IMR-90 (cell line): ENCODE measurements around the gene HCN4. TPM values are rescaled to one million over a fixed set of nuclear protein-coding genes. Genes with fewer than 3 reads are reported as not detected.

Experiments used
- ATAC-seq: fragments of 200-7000 bp; cut with Tn5 transposase; 2 replicates; pipeline ENCODE4 v1.9.1; 2020; ENCODE audit warnings: low read depth, mild to moderate bottlenecking, moderate library complexity
- BruUV-seq: library from RNA; stranded (reverse); fragments of 400-500 nt; replicated peaks from 2 replicates; lab custom pipeline; 2021; lab: Mats Ljungman, UMichigan
- CTCF ChIA-PET: fragments of 300-600 bp; formaldehyde crosslinking; extraction: SDS; loops from one replicate; lab custom pipeline; 2021; ENCODE audit warnings: antibody characterized with exemption; lab: Yijun Ruan, JAX
- POLR2A ChIA-PET: fragments of 300-600 bp; sonication (Branson Sonifier 250); formaldehyde crosslinking; loops from one replicate; lab custom pipeline; 2022; ENCODE audit warnings: antibody characterized with exemption; ENCODE audit not compliant: unreplicated experiment; lab: Charles Lee
- DNase-seq: peaks from one replicate; pipeline ENCODE4 v3.0.0; 2013
- H2AFZ ChIP-seq: replicated peaks from 2 replicates; pipeline ENCODE3; 2013; ENCODE audit warnings: low read length, mild to moderate bottlenecking; ENCODE audit not compliant: poor library complexity
- H2AK5ac ChIP-seq: 2 replicates; pipeline ENCODE4 v1.6.1; 2013; ENCODE audit warnings: low read depth, low read length, inconsistent platforms
- H2AK9ac ChIP-seq: replicated peaks from 2 replicates; pipeline ENCODE3; 2013; ENCODE audit warnings: mild to moderate bottlenecking, low read depth, low read length, moderate library complexity; ENCODE audit not compliant: poor library complexity
- H2BK120ac ChIP-seq: 2 replicates; pipeline ENCODE4 v1.6.1; 2013; ENCODE audit warnings: low read depth, low read length, inconsistent platforms
- H2BK15ac ChIP-seq: 3 replicates; pipeline ENCODE4 v1.6.1; 2013; ENCODE audit warnings: low read depth, low read length, inconsistent platforms
- H2BK20ac ChIP-seq: 2 replicates; pipeline ENCODE4 v1.6.1; 2013; ENCODE audit warnings: low read depth, mild to moderate bottlenecking, inconsistent platforms, low read length, moderate library complexity
- H2BK5ac ChIP-seq: 2 replicates; pipeline ENCODE4 v1.6.1; 2013; ENCODE audit warnings: mild to moderate bottlenecking, low read depth, low read length, inconsistent platforms; ENCODE audit not compliant: poor library complexity, severe bottlenecking
- H3K14ac ChIP-seq: replicated peaks from 2 replicates; pipeline ENCODE4 v1.6.1; 2013; ENCODE audit warnings: low read depth, low read length, inconsistent platforms
- H3K18ac ChIP-seq: 2 replicates; pipeline ENCODE4 v1.6.1; 2013; ENCODE audit warnings: low read depth, low read length, control low read depth
- H3K23ac ChIP-seq: 2 replicates; pipeline ENCODE4 v1.6.1; 2013; ENCODE audit warnings: low read depth, low read length, inconsistent platforms
- H3K27ac ChIP-seq: 2 replicates; pipeline ENCODE4 v1.5.1; 2013; ENCODE audit warnings: mild to moderate bottlenecking, control low read depth, low read length; ENCODE audit not compliant: insufficient read depth
- H3K27me3 ChIP-seq: 2 replicates; pipeline ENCODE4 v1.6.1; 2013; ENCODE audit warnings: low read length; ENCODE audit not compliant: control insufficient read depth, insufficient read depth
- H3K36me3 ChIP-seq: 2 replicates; pipeline ENCODE4 v1.6.1; 2013; ENCODE audit warnings: low read length, mixed read lengths; ENCODE audit not compliant: control insufficient read depth, insufficient read depth
- H3K4ac ChIP-seq: 2 replicates; pipeline ENCODE4 v1.6.1; 2013; ENCODE audit warnings: low read depth, low read length, inconsistent platforms
- H3K4me1 ChIP-seq: 2 replicates; pipeline ENCODE4 v1.6.1; 2013; ENCODE audit warnings: low read length, mixed read lengths; ENCODE audit not compliant: control insufficient read depth, insufficient read depth
- H3K4me2 ChIP-seq: 2 replicates; pipeline ENCODE4 v1.6.1; 2013; ENCODE audit warnings: low read depth, mild to moderate bottlenecking, control low read depth, low read length, moderate library complexity
- H3K4me3 ChIP-seq: 2 replicates; pipeline ENCODE4 v1.5.1; 2013; ENCODE audit warnings: low read depth, mild to moderate bottlenecking, control low read depth, low read length, moderate library complexity; ENCODE audit not compliant: insufficient read depth
- H3K56ac ChIP-seq: 2 replicates; pipeline ENCODE4 v1.6.1; 2013; ENCODE audit warnings: low read length, inconsistent platforms; ENCODE audit not compliant: insufficient read depth; ENCODE audit errors: extremely low read depth
- H3K79me1 ChIP-seq, 2 experiments: 2 replicates each; pipeline ENCODE4 v1.6.1; 2013; ENCODE audit warnings: low read length in 2 of 2, inconsistent platforms in 1 of 2, low read depth in 1 of 2
- H3K9ac ChIP-seq: 2 replicates; pipeline ENCODE4 v1.6.1; 2013; ENCODE audit warnings: low read depth, low read length, control low read depth
- H3K9me1 ChIP-seq: 2 replicates; pipeline ENCODE4 v1.6.1; 2013; ENCODE audit warnings: low read length, inconsistent platforms; ENCODE audit not compliant: insufficient read depth
- H3K9me3 ChIP-seq: 2 replicates; pipeline ENCODE4 v1.6.1; 2013; ENCODE audit warnings: low read length; ENCODE audit not compliant: control insufficient read depth, insufficient read depth
- H4K20me1 ChIP-seq: 2 replicates; pipeline ENCODE4 v1.6.1; 2013; ENCODE audit warnings: low read length, inconsistent platforms; ENCODE audit not compliant: insufficient read depth
- H4K5ac ChIP-seq: 2 replicates; pipeline ENCODE4 v1.6.1; 2013; ENCODE audit warnings: mild to moderate bottlenecking, low read depth, low read length, control low read depth
- H4K8ac ChIP-seq, 2 experiments: 2 replicates each; pipeline ENCODE4 v1.6.1; 2013; ENCODE audit warnings: low read depth in 2 of 2, low read length in 2 of 2, control low read depth in 1 of 2, inconsistent platforms in 1 of 2
- H4K91ac ChIP-seq: 2 replicates; pipeline ENCODE4 v1.6.1; 2013; ENCODE audit warnings: low read depth, low read length, inconsistent platforms; ENCODE audit not compliant: insufficient read depth
- BHLHE40 ChIP-seq: fragments of 150-350 bp; IDR thresholded peaks from 2 replicates; pipeline ENCODE4 v1.6.1; 2016; ENCODE audit warnings: mild to moderate bottlenecking, low read depth, low read length
- CEBPB ChIP-seq: IDR thresholded peaks from 2 replicates; pipeline ENCODE4 v1.6.1; 2012; ENCODE audit warnings: low read depth, low read length, improper control_type of control experiment
- CHD1 ChIP-seq: IDR thresholded peaks from 2 replicates; pipeline ENCODE4 v1.6.1; 2012; ENCODE audit warnings: low read depth, low read length, improper control_type of control experiment
- FOS ChIP-seq: fragments of 150-350 bp; IDR thresholded peaks from 2 replicates; pipeline ENCODE4 v1.6.1; 2016; ENCODE audit warnings: low read depth, low read length
- MAFK ChIP-seq: IDR thresholded peaks from 2 replicates; pipeline ENCODE4 v1.6.1; 2012; ENCODE audit warnings: low read depth, low read length, improper control_type of control experiment
- MAZ ChIP-seq: IDR thresholded peaks from 2 replicates; pipeline ENCODE4 v1.6.1; 2012; ENCODE audit warnings: low read depth, mild to moderate bottlenecking, low read length, improper control_type of control experiment, moderate library complexity, borderline replicate concordance
- MXI1 ChIP-seq: IDR thresholded peaks from 2 replicates; pipeline ENCODE4 v1.6.1; 2012; ENCODE audit warnings: low read depth, mild to moderate bottlenecking, low read length, moderate library complexity, borderline replicate concordance
- NFE2L2 ChIP-seq: fragments of 150-350 bp; IDR thresholded peaks from 2 replicates; pipeline ENCODE4 v1.6.1; 2016; ENCODE audit warnings: low read depth, mild to moderate bottlenecking, low read length
- POLR2A ChIP-seq: IDR thresholded peaks from 2 replicates; pipeline ENCODE4 v1.6.1; 2012; ENCODE audit warnings: mild to moderate bottlenecking, low read depth, low read length
- RAD21 ChIP-seq: IDR thresholded peaks from 2 replicates; pipeline ENCODE4 v1.6.1; 2012; ENCODE audit warnings: low read length, improper control_type of control experiment
- RFX5 ChIP-seq: IDR thresholded peaks from 2 replicates; pipeline ENCODE4 v1.8.0; 2012; ENCODE audit warnings: low read depth, mild to moderate bottlenecking, low read length, moderate library complexity
- SMC3 ChIP-seq: fragments of 150-350 bp; IDR thresholded peaks from 2 replicates; pipeline ENCODE4 v1.6.1; 2016; ENCODE audit warnings: low read depth, mild to moderate bottlenecking, antibody characterized with exemption, low read length, moderate library complexity
- WGBS, 2 experiments: methylation state at CpG; one replicate each; pipeline versions ENCODE4 v1.1.5 to v1.1.7; 2013; ENCODE audit warnings: missing lambda C conversion rate in 2 of 2; ENCODE audit not compliant: insufficient read length in 1 of 2; ENCODE audit errors: extremely low coverage in 2 of 2; 5-methylcytosine and 5-hydroxymethylcytosine counted together
- dilution Hi-C: fragments of 300-500 bp; cut with HindIII; formaldehyde crosslinking; loops from one replicate; pipeline ENCODE4 v1.14.3; 2018; ENCODE audit warnings: low sequenced_read_pairs; ENCODE audit not compliant: unreplicated experiment
- in situ Hi-C: fragments of 300-500 bp; cut with MboI; formaldehyde crosslinking; loops from 3 replicates; pipeline ENCODE4 v1.14.3; 2019; ENCODE audit warnings: low sequenced_read_pairs, inconsistent platforms, mixed read lengths
- intact Hi-C: fragments of 100-400 bp; cut with micrococcal nuclease; formaldehyde crosslinking; loops from 2 replicates; pipeline ENCODE4 v1.10.0; 2022
- polyA plus RNA-seq, 3 experiments: library from polyadenylated mRNA; depleted of rRNA; stranded (reverse); fragments of >200 nt; gene quantifications; 2 replicates each; pipeline ENCODE4 v1.2.3, GENCODE V29; 2012; ENCODE audit warnings: low replicate concordance in 1 of 3
- total RNA-seq: library from RNA; depleted of rRNA; stranded (reverse); fragments of >200 nt; gene quantifications from 2 replicates; pipeline ENCODE4 v1.2.3, GENCODE V29; 2012
- TF ChIP-seq, protein P1 (sequence below): fragments of 150-350 bp; IDR thresholded peaks from 2 replicates; pipeline ENCODE4 v1.6.1; 2016; ENCODE audit warnings: low read depth, mild to moderate bottlenecking, low read length, moderate library complexity, borderline replicate concordance
- TF ChIP-seq, protein P2 (sequence below): fragments of 150-350 bp; IDR thresholded peaks from 2 replicates; pipeline ENCODE4 v1.6.1; 2017; ENCODE audit warnings: mild to moderate bottlenecking, antibody characterized with exemption, low read length, low read depth

Gene HCN4
- total and polyA plus RNA-seq, 2 of the 4 experiments (the other 2 are of a cell fraction) = not detected

DNA sequence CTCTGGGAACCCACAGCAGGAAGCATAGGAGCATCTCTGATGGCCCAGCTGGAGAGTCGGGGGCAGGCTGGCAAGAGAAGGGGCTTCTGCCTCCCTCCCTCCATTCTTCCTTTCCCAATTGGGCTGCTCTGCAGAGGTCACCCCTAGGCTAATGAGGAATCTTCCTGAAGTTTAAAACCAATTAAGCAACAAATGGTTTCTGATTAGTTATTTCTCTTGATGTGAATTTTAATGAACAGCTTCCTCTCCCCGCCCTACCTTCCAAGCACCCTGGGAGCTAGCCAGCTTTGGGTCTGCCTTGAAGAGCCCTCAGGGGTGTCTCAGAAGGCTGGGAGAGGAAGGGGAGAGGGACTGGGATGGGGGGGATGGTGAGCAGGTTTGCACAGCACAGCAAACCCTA lies 24.6 kb upstream of the HCN4 start:
- Histone ChIP-seq H3K9me3 (no peaks in the 10 kb centered on the region), H3K4me1 (no peaks in the 10 kb centered on the region), H3K27me3 (peaks cover 37% of the 10 kb centered on the region), H3K14ac (no peak overlapping the region), H3K9me1 (no peaks in the 10 kb centered on the region), H3K36me3 (no peaks in the 10 kb centered on the region), H2AK9ac (no peak overlapping the region), H4K20me1 (no peaks in the 10 kb centered on the region), H2AFZ (no peak overlapping the region), H2BK5ac (no peak overlapping the region), H3K23ac (no peak overlapping the region), H3K4me2 (no peak overlapping the region), H2BK20ac (no peak overlapping the region), H2BK15ac (no peak overlapping the region), H3K4me3 (no peak overlapping the region), H3K56ac (no peak overlapping the region), H3K18ac (no peak overlapping the region), H4K5ac (no peak overlapping the region), H2AK5ac (no peak overlapping the region), H3K4ac (no peak overlapping the region), H2BK120ac (no peak overlapping the region), H3K27ac (no peak overlapping the region), H3K9ac (no peak overlapping the region), H4K91ac (no peak overlapping the region), H3K79me1 (no peaks in the 10 kb centered on the region), H4K8ac (no peak overlapping the region)
- intact Hi-C loops = no loop called here
- ChIA-PET POLR2A (no interaction called here), CTCF (no interaction called here)
- DNase-seq (no peak), ATAC-seq (no peak)
- no peak for TF ChIP-seq MAZ
- TF ChIP-seq RAD21 = no peak
- TF ChIP-seq CEBPB = no peak
- no peak for TF ChIP-seq NFE2L2
- TF ChIP-seq FOS = no peak
- TF ChIP-seq MXI1 = no peak
- no peak for TF ChIP-seq RFX5
- TF ChIP-seq CHD1 = no peak
- TF ChIP-seq, protein P1, sequence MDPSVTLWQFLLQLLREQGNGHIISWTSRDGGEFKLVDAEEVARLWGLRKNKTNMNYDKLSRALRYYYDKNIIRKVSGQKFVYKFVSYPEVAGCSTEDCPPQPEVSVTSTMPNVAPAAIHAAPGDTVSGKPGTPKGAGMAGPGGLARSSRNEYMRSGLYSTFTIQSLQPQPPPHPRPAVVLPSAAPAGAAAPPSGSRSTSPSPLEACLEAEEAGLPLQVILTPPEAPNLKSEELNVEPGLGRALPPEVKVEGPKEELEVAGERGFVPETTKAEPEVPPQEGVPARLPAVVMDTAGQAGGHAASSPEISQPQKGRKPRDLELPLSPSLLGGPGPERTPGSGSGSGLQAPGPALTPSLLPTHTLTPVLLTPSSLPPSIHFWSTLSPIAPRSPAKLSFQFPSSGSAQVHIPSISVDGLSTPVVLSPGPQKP = no peak
- TF ChIP-seq MAFK = no peak
- TF ChIP-seq, protein P2, sequence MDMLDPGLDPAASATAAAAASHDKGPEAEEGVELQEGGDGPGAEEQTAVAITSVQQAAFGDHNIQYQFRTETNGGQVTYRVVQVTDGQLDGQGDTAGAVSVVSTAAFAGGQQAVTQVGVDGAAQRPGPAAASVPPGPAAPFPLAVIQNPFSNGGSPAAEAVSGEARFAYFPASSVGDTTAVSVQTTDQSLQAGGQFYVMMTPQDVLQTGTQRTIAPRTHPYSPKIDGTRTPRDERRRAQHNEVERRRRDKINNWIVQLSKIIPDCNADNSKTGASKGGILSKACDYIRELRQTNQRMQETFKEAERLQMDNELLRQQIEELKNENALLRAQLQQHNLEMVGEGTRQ = no peak
- TF ChIP-seq SMC3 = no peak
- TF ChIP-seq POLR2A = no peak
- no peak for TF ChIP-seq BHLHE40
- BruUV-seq = no TSS peak
- in situ Hi-C loops = no loop called here
- no CpG with 5 or more reads among the region's 2 CpGs for WGBS, 2 experiments
- dilution Hi-C loops = no loop called here
